Stimulated activated CD4-positive, alpha-beta T cell treated with anti-CD3 and anti-CD28 coated beads, Interleukin-12 subunit alpha, Interleukin-12 subunit beta, amount 100 ng/mL, for 24 hours (primary cell): ENCODE results near the gene SMPD3.
A peak's percentile ranks its signal among the peaks of the same experiment; 100 is the strongest.

ENCODE experiments used
- DNase-seq, 2 experiments: peaks; one replicate each; pipeline ENCODE4 v3.0.0-alpha.2; 2020; ENCODE audit warnings: low read depth in 2 of 2

Gene SMPD3

GRCh38 chr16:68472581-68472980, 24.3 kb upstream of the SMPD3 start:
- no peak for DNase-seq

- DNase-seq, result no peak
Measured at GRCh38 chr16:68470461-68471150, 22.3 kb upstream of the SMPD3 start.

GRCh38 chr16:68469796-68470460, 21.6 kb upstream of the SMPD3 start:
- no peak for DNase-seq

GRCh38 chr16:68468842-68469241, 20.5 kb upstream of the SMPD3 start:
- no peak for DNase-seq

- DNase-seq, result no peak
Measured at GRCh38 chr16:68466174-68466573, 17.9 kb upstream of the SMPD3 start.

- no peak for DNase-seq
Measured at GRCh38 chr16:68463904-68464303, 15.6 kb upstream of the SMPD3 start.

GRCh38 chr16:68460067-68460466, 11.8 kb upstream of the SMPD3 start:
- DNase-seq, result no peak

GRCh38 chr16:68459457-68459856, 11.1 kb upstream of the SMPD3 start:
- DNase-seq, result no peak

GRCh38 chr16:68458551-68458950, 10.2 kb upstream of the SMPD3 start:
- no peak for DNase-seq

- DNase-seq, result no peak
Measured at GRCh38 chr16:68458101-68458500, 9.8 kb upstream of the SMPD3 start.

- DNase-seq, result no peak
Measured at GRCh38 chr16:68455631-68456030, 7.3 kb upstream of the SMPD3 start.

GRCh38 chr16:68454920-68455435, 6.7 kb upstream of the SMPD3 start:
- no peak for DNase-seq

- DNase-seq, result no peak
Measured at GRCh38 chr16:68453816-68454215, 5.5 kb upstream of the SMPD3 start.

- DNase-seq, result no peak
Measured at GRCh38 chr16:68452176-68452575, 3.9 kb upstream of the SMPD3 start.

GRCh38 chr16:68451676-68452075, 3.4 kb upstream of the SMPD3 start:
- no peak for DNase-seq

GRCh38 chr16:68450741-68451255, 2.5 kb upstream of the SMPD3 start:
- no peak for DNase-seq

- no peak for DNase-seq
Measured at GRCh38 chr16:68447653-68448359, 502 bp downstream of the SMPD3 start.

GRCh38 chr16:68446681-68447652, 1.3 kb downstream of the SMPD3 start:
- DNase-seq, result no peak

- peak in 1 of 2 experiments; percentile 27 for DNase-seq
Measured at GRCh38 chr16:68445458-68445857, 2.9 kb downstream of the SMPD3 start.

GRCh38 chr16:68444056-68444657, 4.2 kb downstream of the SMPD3 start:
- DNase-seq, result no peak

GRCh38 chr16:68436581-68436980, 11.7 kb downstream of the SMPD3 start:
- DNase-seq, result peak in 1 of 2 experiments; percentile 17
